Measurements from ENCODE around the gene CRTAC1.

The CRTAC1 gene

DNA sequence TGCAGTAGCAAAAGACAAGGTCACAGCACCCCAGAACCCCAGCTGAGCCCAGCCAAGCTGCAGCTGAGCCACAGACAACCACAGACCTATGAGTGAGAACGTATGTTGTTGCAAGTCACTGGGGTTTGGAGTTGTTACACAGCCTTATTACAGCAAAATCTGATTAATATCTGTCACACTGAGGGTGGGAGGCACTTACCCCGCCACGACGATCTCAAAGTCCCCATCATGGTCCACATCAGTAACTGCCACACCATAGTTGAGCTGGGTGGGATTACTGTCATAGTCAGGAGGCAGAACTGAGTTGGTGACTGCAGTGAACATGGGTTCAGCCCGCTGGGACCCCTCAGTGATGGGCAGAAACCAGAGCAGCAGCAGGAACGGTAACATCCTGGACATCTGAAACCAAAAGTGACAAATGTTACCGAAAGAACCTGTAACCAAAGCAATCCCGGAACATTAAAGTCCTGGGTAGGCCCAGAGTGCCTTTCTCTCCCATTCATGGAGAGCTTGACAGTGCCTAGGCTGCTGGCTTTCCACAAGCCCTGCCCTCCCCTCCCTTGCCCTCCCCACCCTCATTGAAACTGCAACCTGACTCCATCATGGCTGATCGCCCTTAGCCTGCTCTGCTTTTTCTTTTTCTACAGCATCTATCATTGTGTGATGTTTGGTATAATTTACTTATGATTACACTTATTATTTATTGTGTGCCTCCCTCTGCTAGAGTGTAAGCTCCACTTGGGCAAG lies 19.3 kb downstream of the CRTAC1 start:
- TF ChIP-seq, protein P1, sequence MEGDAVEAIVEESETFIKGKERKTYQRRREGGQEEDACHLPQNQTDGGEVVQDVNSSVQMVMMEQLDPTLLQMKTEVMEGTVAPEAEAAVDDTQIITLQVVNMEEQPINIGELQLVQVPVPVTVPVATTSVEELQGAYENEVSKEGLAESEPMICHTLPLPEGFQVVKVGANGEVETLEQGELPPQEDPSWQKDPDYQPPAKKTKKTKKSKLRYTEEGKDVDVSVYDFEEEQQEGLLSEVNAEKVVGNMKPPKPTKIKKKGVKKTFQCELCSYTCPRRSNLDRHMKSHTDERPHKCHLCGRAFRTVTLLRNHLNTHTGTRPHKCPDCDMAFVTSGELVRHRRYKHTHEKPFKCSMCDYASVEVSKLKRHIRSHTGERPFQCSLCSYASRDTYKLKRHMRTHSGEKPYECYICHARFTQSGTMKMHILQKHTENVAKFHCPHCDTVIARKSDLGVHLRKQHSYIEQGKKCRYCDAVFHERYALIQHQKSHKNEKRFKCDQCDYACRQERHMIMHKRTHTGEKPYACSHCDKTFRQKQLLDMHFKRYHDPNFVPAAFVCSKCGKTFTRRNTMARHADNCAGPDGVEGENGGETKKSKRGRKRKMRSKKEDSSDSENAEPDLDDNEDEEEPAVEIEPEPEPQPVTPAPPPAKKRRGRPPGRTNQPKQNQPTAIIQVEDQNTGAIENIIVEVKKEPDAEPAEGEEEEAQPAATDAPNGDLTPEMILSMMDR (IDR thresholded peaks at IDR 0.05; ENCODE audit: low read depth, low read length, missing control alignments), result no peak
- H3K4me3 ChIP-seq (replicated peaks; ENCODE audit: low read depth, low read length), result no peak overlapping the region
- no peak for DNase-seq (ENCODE audit: extremely low read depth, low read depth)

DNA sequence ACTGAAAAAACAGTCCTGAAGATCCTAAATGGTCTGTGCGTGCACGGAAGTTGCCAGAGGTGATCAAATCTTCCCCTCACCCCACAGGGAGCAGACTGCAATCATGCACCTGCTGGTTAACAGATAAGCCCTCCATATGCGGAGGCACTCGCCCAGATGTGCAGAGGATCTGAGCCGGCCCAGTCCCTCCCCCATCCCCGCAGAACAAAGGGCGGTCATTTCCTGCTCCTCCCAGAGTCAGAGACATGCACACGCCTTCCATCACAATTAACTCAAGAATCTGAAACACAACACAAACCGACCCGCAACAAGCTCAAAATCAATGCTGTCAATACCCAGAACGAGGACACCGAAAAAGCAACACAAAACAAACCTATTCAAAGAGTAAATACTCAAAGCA lies 24.2 kb downstream of the CRTAC1 start:
- TF ChIP-seq, protein P1 (IDR thresholded peaks at IDR 0.05; ENCODE audit: low read depth, low read length, missing control alignments), result no peak
- no peak overlapping the region for H3K4me3 ChIP-seq (replicated peaks; ENCODE audit: low read depth, low read length)
- no peak for DNase-seq (ENCODE audit: extremely low read depth, low read depth)

DNA sequence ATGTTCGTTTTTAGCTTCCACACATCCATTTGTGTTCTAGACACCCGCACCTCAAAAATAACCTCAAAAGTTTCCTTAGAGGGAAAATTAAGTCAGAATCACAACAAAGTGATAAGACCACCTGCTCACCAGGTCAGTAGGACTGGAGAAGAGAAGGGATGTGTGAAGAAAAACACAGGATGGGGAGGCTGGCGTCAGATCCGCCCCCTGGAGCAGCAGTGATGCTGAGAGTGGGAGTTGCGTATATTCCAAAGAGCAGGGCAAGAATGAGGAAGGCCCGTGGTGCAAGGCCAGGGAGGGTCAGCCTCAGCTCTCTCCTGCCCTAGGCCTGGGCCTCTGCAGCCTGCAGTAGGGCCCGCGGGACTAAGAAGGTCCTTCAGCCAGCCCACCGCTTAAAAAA lies 28.7 kb downstream of the CRTAC1 start:
- TF ChIP-seq, protein P1 (IDR thresholded peaks at IDR 0.05; ENCODE audit: low read depth, low read length, missing control alignments), result no peak
- no peak overlapping the region for H3K4me3 ChIP-seq (replicated peaks; ENCODE audit: low read depth, low read length)
- no peak for DNase-seq (ENCODE audit: extremely low read depth, low read depth)

DNA sequence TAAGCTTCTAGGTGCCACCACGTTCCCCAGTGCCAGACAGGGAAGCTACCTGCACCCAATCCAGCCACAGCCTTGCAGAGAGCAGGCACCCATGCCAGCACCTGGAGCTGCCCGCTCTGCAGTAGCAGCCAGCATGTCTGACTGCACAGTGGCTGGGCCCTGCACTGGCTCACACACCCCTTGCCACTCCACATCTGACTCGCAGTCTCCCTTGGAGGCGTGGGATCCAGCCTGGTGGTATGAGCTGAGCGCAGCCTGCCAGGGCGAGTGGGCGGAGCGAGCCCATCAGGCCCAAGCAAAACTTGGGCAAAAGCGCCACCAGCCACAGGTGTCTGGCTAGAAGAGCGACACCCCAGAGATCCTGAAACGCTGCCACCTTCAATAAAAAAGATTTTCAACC lies 30.1 kb downstream of the CRTAC1 start:
- no peak for DNase-seq (ENCODE audit: extremely low read depth, low read depth)
- H3K4me3 ChIP-seq (replicated peaks; ENCODE audit: low read depth, low read length), result no peak overlapping the region
- TF ChIP-seq, protein P1 (IDR thresholded peaks at IDR 0.05; ENCODE audit: low read depth, low read length, missing control alignments), result no peak

DNA sequence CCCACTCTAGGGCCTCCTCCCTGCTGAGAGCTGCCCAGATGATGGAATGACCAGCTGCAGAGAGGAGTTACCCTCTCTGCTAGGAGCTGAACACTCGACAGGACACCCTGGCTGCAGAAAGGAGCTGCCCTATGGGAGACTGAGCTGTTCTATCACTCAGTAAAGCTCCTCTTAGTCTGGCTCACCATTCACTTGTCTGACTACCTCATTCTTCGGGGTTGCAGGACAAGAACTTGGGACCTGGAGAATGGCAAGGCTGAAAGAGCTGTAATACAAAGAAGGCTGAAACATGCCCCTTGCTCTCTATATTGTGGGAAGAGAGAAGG lies 30.5 kb downstream of the CRTAC1 start:
- TF ChIP-seq, protein P1 (IDR thresholded peaks at IDR 0.05; ENCODE audit: low read depth, low read length, missing control alignments), result no peak
- DNase-seq (ENCODE audit: extremely low read depth, low read depth), result no peak
- no peak overlapping the region for H3K4me3 ChIP-seq (replicated peaks; ENCODE audit: low read depth, low read length)

DNA sequence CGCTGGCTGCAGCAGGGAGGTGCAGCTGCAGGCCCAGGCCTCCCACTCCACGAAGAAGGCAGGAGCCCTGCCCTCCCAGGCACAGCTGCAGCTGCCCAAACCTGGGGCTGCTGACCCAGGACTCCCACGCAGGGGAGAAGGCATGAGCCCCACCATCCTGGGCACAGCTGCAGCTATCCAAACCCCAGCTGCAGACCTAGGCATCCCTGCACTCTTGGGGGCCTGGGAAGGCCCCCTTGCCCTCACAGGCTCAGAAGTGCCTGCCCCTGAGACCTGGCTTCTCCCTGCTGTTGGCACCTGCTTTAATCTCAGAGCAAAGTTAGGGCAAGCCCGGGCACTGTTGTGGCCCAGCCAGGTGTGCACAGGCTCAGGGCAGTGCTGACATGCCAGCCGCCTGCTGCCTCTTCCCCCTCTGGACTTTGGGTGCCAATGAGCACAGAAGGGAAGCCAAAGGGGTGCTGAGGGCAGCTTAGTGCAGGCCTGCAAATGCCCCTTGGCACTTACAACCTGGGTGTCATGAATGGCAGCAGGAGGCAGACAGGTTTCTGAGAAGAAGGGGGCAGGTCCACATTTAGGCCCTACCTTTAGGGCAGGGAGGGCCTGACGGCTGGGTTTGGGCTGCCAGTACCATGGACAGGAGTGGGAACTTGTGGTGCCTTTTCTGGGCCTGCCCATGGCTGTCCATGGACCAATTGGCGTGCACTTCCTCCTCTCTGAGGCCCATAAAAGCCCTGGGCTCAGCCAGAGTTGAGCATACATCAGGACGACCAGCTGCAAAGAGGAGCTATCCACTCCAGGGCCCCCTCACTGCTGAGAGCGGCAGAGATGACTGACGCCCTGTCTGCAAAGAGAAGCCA lies 31.1 kb downstream of the CRTAC1 start:
- H3K4me3 ChIP-seq (replicated peaks; ENCODE audit: low read depth, low read length), result no peak overlapping the region
- TF ChIP-seq, protein P1 (IDR thresholded peaks at IDR 0.05; ENCODE audit: low read depth, low read length, missing control alignments), result no peak
- DNase-seq (ENCODE audit: extremely low read depth, low read depth), result no peak

All from HFF-Myc (cell line).